DOHH2 (cell line): ENCODE measurements around the gene SH2D1B.

Experiments
- H3F3A ChIP-seq: fragments of 200-600 bp; sonication (generic), shearing (Covaris generic); 2 replicates; pipeline ENCODE4 v1.6.0; 2016; ENCODE audit warnings: antibody characterized with exemption, mild to moderate bottlenecking; ENCODE audit not compliant: control insufficient read depth, insufficient read depth
- H3K27ac ChIP-seq: fragments of 200-600 bp; sonication (generic); 2 replicates; pipeline ENCODE4 v1.5.1; 2014; ENCODE audit warnings: low read depth, mild to moderate bottlenecking, low read length, moderate library complexity
- H3K27me3 ChIP-seq: fragments of 200-600 bp; sonication (generic); 2 replicates; pipeline ENCODE4 v1.6.1; 2014; ENCODE audit warnings: mild to moderate bottlenecking, low read length, mixed read lengths; ENCODE audit not compliant: control insufficient read depth
- H3K36me3 ChIP-seq: fragments of 200-600 bp; sonication (generic); 2 replicates; pipeline ENCODE4 v1.6.1; 2014; ENCODE audit warnings: mild to moderate bottlenecking, low read length, moderate library complexity, mixed read lengths; ENCODE audit not compliant: control insufficient read depth
- H3K4me1 ChIP-seq: fragments of 200-600 bp; sonication (generic); 2 replicates; pipeline ENCODE4 v1.6.1; 2014; ENCODE audit warnings: mild to moderate bottlenecking, low read length, mixed read lengths; ENCODE audit not compliant: control insufficient read depth
- H3K4me2 ChIP-seq: fragments of 200-600 bp; sonication (generic); 2 replicates; pipeline ENCODE4 v1.6.0; 2014; ENCODE audit warnings: mild to moderate bottlenecking, low read length, moderate library complexity
- H3K4me3 ChIP-seq: fragments of 200-600 bp; sonication (generic); 2 replicates; pipeline ENCODE4 v1.5.1; 2014; ENCODE audit warnings: mild to moderate bottlenecking, low read length, mixed read lengths
- H3K79me2 ChIP-seq: fragments of 200-600 bp; sonication (generic); 2 replicates; pipeline ENCODE4 v1.6.1; 2014; ENCODE audit warnings: mild to moderate bottlenecking, low read length, mixed read lengths; ENCODE audit not compliant: control insufficient read depth
- H3K9me2 ChIP-seq: fragments of 200-600 bp; sonication (generic); replicated peaks from 2 replicates; pipeline ENCODE4 v1.6.1; 2014; ENCODE audit warnings: mild to moderate bottlenecking, low read length, mixed read lengths; ENCODE audit not compliant: control insufficient read depth
- H3K9me3 ChIP-seq: fragments of 200-600 bp; sonication (generic); 2 replicates; pipeline ENCODE4 v1.6.1; 2014; ENCODE audit warnings: antibody characterized with exemption, low read length, mixed read lengths; ENCODE audit not compliant: control insufficient read depth, insufficient read depth
- H4K20me1 ChIP-seq: fragments of 200-600 bp; sonication (generic); 2 replicates; pipeline ENCODE4 v1.6.0; 2014; ENCODE audit warnings: low read depth, mild to moderate bottlenecking, antibody characterized with exemption, low read length, moderate library complexity; ENCODE audit not compliant: control insufficient read depth, insufficient read depth
- EZH2phosphoT487 ChIP-seq: fragments of 200-600 bp; sonication (generic); IDR thresholded peaks from 2 replicates; pipeline ENCODE4 v1.6.1; 2017; ENCODE audit warnings: borderline replicate concordance, mild to moderate bottlenecking, antibody characterized with exemption, low read length, moderate library complexity, mixed read lengths
- TF ChIP-seq, protein P1 (sequence below): fragments of 200-600 bp; sonication (generic); IDR thresholded peaks from one replicate; pipeline ENCODE4 v1.5.1; 2014; ENCODE audit warnings: antibody characterized with exemption, mild to moderate bottlenecking, low read depth, low read length; ENCODE audit not compliant: poor library complexity, severe bottlenecking

Gene SH2D1B

GRCh38 chr1:162371611-162372010 lies 40.3 kb downstream of the SH2D1B start:
- Histone ChIP-seq H3K4me1 (no peaks in the 10 kb centered on the region), H3K9me2 (no peaks in the 10 kb centered on the region)
- TF ChIP-seq EZH2phosphoT487, result no peak
- TF ChIP-seq, protein P1, sequence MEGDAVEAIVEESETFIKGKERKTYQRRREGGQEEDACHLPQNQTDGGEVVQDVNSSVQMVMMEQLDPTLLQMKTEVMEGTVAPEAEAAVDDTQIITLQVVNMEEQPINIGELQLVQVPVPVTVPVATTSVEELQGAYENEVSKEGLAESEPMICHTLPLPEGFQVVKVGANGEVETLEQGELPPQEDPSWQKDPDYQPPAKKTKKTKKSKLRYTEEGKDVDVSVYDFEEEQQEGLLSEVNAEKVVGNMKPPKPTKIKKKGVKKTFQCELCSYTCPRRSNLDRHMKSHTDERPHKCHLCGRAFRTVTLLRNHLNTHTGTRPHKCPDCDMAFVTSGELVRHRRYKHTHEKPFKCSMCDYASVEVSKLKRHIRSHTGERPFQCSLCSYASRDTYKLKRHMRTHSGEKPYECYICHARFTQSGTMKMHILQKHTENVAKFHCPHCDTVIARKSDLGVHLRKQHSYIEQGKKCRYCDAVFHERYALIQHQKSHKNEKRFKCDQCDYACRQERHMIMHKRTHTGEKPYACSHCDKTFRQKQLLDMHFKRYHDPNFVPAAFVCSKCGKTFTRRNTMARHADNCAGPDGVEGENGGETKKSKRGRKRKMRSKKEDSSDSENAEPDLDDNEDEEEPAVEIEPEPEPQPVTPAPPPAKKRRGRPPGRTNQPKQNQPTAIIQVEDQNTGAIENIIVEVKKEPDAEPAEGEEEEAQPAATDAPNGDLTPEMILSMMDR, result no peak

DNA sequence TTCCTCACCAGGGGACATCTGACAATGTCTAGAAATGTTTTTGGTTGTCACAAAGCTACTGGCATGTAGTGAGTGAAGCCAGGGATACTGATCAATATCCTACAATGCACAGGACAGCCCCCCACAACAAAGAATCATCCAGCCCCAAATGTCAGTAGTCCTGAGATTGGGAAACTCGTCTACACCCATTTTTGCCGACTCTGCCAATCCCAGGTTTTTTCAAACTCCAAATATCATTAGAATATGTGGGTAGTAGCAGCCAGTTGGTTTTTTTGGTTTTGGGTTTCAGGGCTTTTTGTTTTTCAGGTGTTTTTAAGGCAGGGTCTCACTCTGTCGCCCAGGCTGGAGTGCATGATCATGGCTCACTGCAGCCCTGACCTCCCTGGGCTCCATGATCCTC lies 41.2 kb downstream of the SH2D1B start:
- H3K9me2 ChIP-seq, result no peaks in the 10 kb centered on the region
- no peaks in the 10 kb centered on the region for H3K4me1 ChIP-seq
- no peaks in the 10 kb centered on the region for H3K36me3 ChIP-seq
- no peak overlapping the region for H3K4me3 ChIP-seq
- no peaks in the 10 kb centered on the region for H3K27me3 ChIP-seq
- H3K79me2 ChIP-seq, result no peaks in the 10 kb centered on the region
- H3K4me2 ChIP-seq, result no peak overlapping the region
- H3K9me3 ChIP-seq, result no peaks in the 10 kb centered on the region
- no peaks in the 10 kb centered on the region for H3F3A ChIP-seq
- no peaks in the 10 kb centered on the region for H4K20me1 ChIP-seq
- TF ChIP-seq, protein P1, result no peak
- no peak for TF ChIP-seq EZH2phosphoT487
- H3K27ac ChIP-seq, result no peak overlapping the region

More at GRCh38 chr1:162371611-162372010, 40.3 kb downstream of the SH2D1B start:
- Histone ChIP-seq H3K79me2 (no peaks in the 10 kb centered on the region), H3K36me3 (no peaks in the 10 kb centered on the region), H3F3A (no peaks in the 10 kb centered on the region), H3K9me3 (no peaks in the 10 kb centered on the region), H4K20me1 (no peaks in the 10 kb centered on the region), H3K27ac (no peak overlapping the region), H3K27me3 (no peaks in the 10 kb centered on the region), H3K4me3 (no peak overlapping the region), H3K4me2 (no peak overlapping the region)

- no peaks in the 10 kb centered on the region for H3K4me1 ChIP-seq
- H3K27me3 ChIP-seq, result no peaks in the 10 kb centered on the region
- H3K36me3 ChIP-seq, result no peaks in the 10 kb centered on the region
- H4K20me1 ChIP-seq, result no peaks in the 10 kb centered on the region
- no peaks in the 10 kb centered on the region for H3K9me3 ChIP-seq
- no peak overlapping the region for H3K4me2 ChIP-seq
- H3K79me2 ChIP-seq, result no peaks in the 10 kb centered on the region
- no peak overlapping the region for H3K27ac ChIP-seq
- no peaks in the 10 kb centered on the region for H3F3A ChIP-seq
- no peak for TF ChIP-seq EZH2phosphoT487
- TF ChIP-seq, protein P1, result no peak
- H3K4me3 ChIP-seq, result no peak overlapping the region
- H3K9me2 ChIP-seq, result no peaks in the 10 kb centered on the region
Observed at GRCh38 chr1:162370161-162370560, 41.8 kb downstream of the SH2D1B start.

DNA sequence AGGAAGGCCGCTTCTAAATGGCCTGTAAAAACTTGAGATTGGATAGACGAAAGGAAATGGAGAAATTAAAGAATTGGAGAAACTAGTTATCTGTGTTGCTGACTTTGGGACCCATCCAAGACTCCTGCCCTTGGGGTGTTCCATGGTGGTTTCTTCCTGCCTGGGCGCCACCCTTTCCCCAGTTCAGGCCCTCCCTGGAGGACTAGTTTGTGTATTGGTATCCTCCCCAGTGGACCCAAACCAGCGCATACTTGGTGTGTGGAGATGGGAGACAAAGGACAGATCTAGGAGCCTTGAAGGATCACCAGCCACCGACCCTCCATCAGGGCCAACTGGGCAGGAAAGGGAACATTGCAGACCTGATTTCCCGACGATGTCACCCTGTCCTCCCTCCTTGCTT lies 42.4 kb downstream of the SH2D1B start:
- Histone ChIP-seq H3F3A (no peaks in the 10 kb centered on the region), H3K4me3 (no peak overlapping the region), H3K27ac (no peak overlapping the region), H3K9me2 (no peaks in the 10 kb centered on the region), H3K79me2 (no peaks in the 10 kb centered on the region), H3K4me2 (no peak overlapping the region), H3K27me3 (no peaks in the 10 kb centered on the region), H4K20me1 (no peaks in the 10 kb centered on the region), H3K9me3 (no peaks in the 10 kb centered on the region), H3K4me1 (no peaks in the 10 kb centered on the region), H3K36me3 (no peaks in the 10 kb centered on the region)
- TF ChIP-seq EZH2phosphoT487, result no peak
- TF ChIP-seq, protein P1, result no peak
